Right forelimb (tissue), 1 donor: ENCODE results near the gene SPOUT1.
A peak's percentile ranks its signal among the peaks of the same experiment; 100 is the strongest.
"Not testable (repeated sequence)": the region's sequence is repeated elsewhere in the genome, so short reads cannot be mapped to it uniquely, and the experiment has no call there.

Source experiments
- DNase-seq: peaks from one replicate; pipeline ENCODE4 v3.0.0-alpha.2; 2018

Gene SPOUT1

GRCh38 chr9:128809831-128810230 lies 19.8 kb downstream of the SPOUT1 start:
- no peak for DNase-seq

- no peak for DNase-seq
These were observed 20.5 kb downstream of the SPOUT1 start for GRCh38 chr9:128809036-128809599.

GRCh38 chr9:128808543-128808942 lies 21.1 kb downstream of the SPOUT1 start:
- no peak for DNase-seq

GRCh38 chr9:128807827-128808226 lies 21.8 kb downstream of the SPOUT1 start:
- DNase-seq = no peak

- DNase-seq = no peak
These were observed 23.9 kb downstream of the SPOUT1 start for GRCh38 chr9:128805661-128806060.

GRCh38 chr9:128802482-128802881 lies 27.1 kb downstream of the SPOUT1 start:
- no peak for DNase-seq

GRCh38 chr9:128800061-128800460 lies 29.5 kb downstream of the SPOUT1 start:
- no peak for DNase-seq

GRCh38 chr9:128798896-128799295 lies 30.7 kb downstream of the SPOUT1 start:
- no peak for DNase-seq

- DNase-seq = not testable (repeated sequence)
These were observed 34.6 kb downstream of the SPOUT1 start for GRCh38 chr9:128794961-128795360.

- DNase-seq = no peak
These were observed 36.5 kb downstream of the SPOUT1 start for GRCh38 chr9:128792978-128793686.

- DNase-seq = no peak
These were observed 37.5 kb downstream of the SPOUT1 start for GRCh38 chr9:128792134-128792533.

GRCh38 chr9:128790536-128790935 lies 39.1 kb downstream of the SPOUT1 start:
- no peak for DNase-seq

GRCh38 chr9:128788445-128788844 lies 41.1 kb downstream of the SPOUT1 start:
- DNase-seq = no peak

- DNase-seq = no peak
These were observed 41.9 kb downstream of the SPOUT1 start for GRCh38 chr9:128787659-128788058.

- DNase-seq = peak; percentile 93
These were observed 42.7 kb downstream of the SPOUT1 start, which contains the start of gene TBC1D13 for GRCh38 chr9:128786681-128787601. Gene TBC1D13 (plus strand): TSS chr9:128787253. CDS start chr9:128787354, 101 bp downstream.

- no peak for DNase-seq
These were observed 44.2 kb downstream of the SPOUT1 start for GRCh38 chr9:128785427-128785826.

GRCh38 chr9:128782669-128783068 lies 46.9 kb downstream of the SPOUT1 start:
- DNase-seq = no peak

- no peak for DNase-seq
These were observed 48.2 kb downstream of the SPOUT1 start for GRCh38 chr9:128781187-128782070.

GRCh38 chr9:128780093-128780492 lies 49.5 kb downstream of the SPOUT1 start:
- not testable (repeated sequence) for DNase-seq

GRCh38 chr9:128774804-128775203 lies 54.8 kb downstream of the SPOUT1 start:
- DNase-seq = no peak

- DNase-seq = no peak
These were observed 56.5 kb downstream of the SPOUT1 start for GRCh38 chr9:128773049-128773448.

- peak; percentile 96 for DNase-seq
These were observed 57.7 kb downstream of the SPOUT1 start, which contains the start of gene ZER1 for GRCh38 chr9:128771745-128772519. Gene ZER1 (minus strand): TSS chr9:128771927. CDS start chr9:128755565, 16,362 bp downstream.
